ENCODE results near the gene LHPP.
"Not testable (repeated sequence)": the region's sequence is repeated elsewhere in the genome, so short reads cannot be mapped to it uniquely, and the experiment has no call there.

Gene LHPP

DNA sequence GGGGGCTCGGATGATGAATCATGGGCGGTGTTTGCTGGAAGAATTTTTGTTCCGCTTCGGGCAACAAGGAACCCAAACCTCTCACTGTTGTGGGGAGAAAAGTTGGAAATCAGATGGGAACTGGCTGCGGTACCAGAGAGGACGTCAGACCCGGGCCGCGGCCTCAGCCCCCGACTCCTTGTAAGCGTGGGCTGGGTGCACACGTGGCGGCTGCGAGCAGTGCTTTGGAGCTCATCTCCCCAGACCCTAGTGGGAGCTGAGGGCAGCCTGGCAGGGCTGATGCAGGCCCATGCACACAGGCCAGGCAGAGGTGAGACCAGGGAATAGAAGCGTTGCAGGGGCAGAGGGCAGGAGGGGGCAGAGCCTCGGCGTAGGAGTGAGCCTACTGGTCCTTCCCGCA lies 146.1 kb downstream of the LHPP start:
- DNase-seq (ENCODE audit: extremely low read depth, low read depth), result no peak
- no peak for TF ChIP-seq CTCF (IDR thresholded peaks at IDR 0.05; ENCODE audit: low read depth, low read length)

- TF ChIP-seq CTCF (IDR thresholded peaks at IDR 0.05; ENCODE audit: low read depth, low read length), result no peak
- DNase-seq (ENCODE audit: extremely low read depth, low read depth), result no peak
Measured at GRCh38 chr10:124608093-124608721, 146.6 kb downstream of the LHPP start.

DNA sequence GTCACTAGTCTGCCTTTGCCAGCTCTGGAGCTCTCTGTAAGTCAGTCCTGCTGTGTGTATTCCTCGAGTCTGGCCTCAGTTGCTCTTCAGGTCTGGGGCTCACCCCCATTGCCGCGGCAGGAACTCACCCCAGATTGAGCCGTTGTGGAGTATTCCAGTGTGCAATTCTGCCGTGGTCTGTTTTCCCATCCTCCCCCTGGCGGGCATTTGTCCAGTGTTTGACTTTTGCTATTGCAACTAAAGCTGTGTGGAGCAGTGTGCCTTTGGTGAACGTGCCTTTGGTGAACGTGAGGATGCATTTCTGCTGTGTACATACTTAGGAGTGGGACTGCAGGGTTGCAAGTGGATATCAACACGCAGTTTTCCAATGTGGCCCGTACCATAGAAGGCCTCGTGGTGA lies 148.1 kb downstream of the LHPP start:
- DNase-seq (ENCODE audit: extremely low read depth, low read depth), result no peak
- no peak for TF ChIP-seq CTCF (IDR thresholded peaks at IDR 0.05; ENCODE audit: low read depth, low read length)

GRCh38 chr10:124610186-124610585 lies 148.6 kb downstream of the LHPP start:
- not testable (repeated sequence) for DNase-seq (ENCODE audit: extremely low read depth, low read depth)

DNA sequence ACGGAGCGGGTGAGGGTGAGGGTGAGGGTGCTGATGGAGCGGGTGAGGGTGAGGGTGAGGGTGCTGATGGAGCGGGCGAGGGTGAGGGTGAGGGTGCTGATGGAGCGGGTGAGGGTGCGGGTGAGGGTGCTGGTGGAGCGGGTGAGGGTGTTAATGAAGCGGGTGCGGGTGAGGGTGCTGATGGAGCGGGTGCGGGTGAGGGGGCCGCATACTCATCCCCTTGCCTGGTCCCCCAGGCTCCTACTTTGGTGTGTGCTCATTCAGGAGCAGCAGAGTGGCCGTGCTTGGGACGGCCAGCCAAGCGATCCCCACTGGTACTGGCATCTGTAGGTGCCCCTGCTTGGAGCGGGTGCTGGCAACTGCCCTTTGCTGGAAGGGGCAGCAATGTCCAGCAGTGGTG lies 149.2 kb downstream of the LHPP start:
- DNase-seq (ENCODE audit: extremely low read depth, low read depth), result not testable (repeated sequence)

DNA sequence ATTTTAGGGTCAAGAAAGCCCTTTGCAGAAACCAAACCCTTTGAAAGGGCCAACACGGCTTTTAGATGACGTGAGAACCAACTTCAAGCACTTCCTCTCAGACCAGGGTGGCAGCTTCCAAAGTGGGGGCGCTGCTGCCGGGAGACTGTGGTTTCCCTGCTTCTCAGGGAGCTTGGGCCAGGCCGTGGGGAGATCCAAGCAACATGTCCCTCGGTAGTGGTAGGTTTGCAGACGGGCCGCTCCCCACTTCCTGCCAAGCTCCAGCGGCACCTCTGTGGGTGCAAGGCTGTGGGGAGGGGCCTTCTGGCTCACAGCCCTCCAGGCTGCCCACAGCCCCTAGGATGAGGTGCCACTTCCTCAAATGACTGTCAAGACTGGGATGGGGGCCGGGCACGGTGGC lies 150.1 kb downstream of the LHPP start:
- no peak for DNase-seq (ENCODE audit: extremely low read depth, low read depth)
- TF ChIP-seq CTCF (IDR thresholded peaks at IDR 0.05; ENCODE audit: low read depth, low read length), result no peak

GRCh38 chr10:124612611-124613498 lies 151.2 kb downstream of the LHPP start:
- DNase-seq (ENCODE audit: extremely low read depth, low read depth), result no peak
- no peak; the same call in 1 of the 2 replicates for TF ChIP-seq CTCF (IDR thresholded peaks at IDR 0.05; ENCODE audit: low read depth, low read length)

GRCh38 chr10:124614003-124614659 lies 152.5 kb downstream of the LHPP start:
- no peak for DNase-seq (ENCODE audit: extremely low read depth, low read depth)
- no peak for TF ChIP-seq CTCF (IDR thresholded peaks at IDR 0.05; ENCODE audit: low read depth, low read length)
